LNCaP clone FGC (cell line): ENCODE results near the gene SLC43A3.

ENCODE experiments used
- DNase-seq: peaks from one replicate; pipeline ENCODE4 v3.0.0-alpha.2; 2011; ENCODE audit warnings: low read depth
- H3K4me3 ChIP-seq: 2 replicates; pipeline ENCODE4 v1.5.1; 2011; ENCODE audit warnings: mild to moderate bottlenecking, low read depth, low read length, control low read depth
- TF ChIP-seq, protein P1 (sequence below): IDR thresholded peaks from 2 replicates; pipeline ENCODE4 v1.5.1; 2012; ENCODE audit warnings: mild to moderate bottlenecking; ENCODE audit not compliant: control insufficient read depth, insufficient read depth; ENCODE audit errors: extremely low read depth

SLC43A3 gene

GRCh38 chr11:57397394-57397990 lies 29.4 kb downstream of the SLC43A3 start:
- no peak overlapping the region for H3K4me3 ChIP-seq
- DNase-seq: no peak
- TF ChIP-seq, protein P1, sequence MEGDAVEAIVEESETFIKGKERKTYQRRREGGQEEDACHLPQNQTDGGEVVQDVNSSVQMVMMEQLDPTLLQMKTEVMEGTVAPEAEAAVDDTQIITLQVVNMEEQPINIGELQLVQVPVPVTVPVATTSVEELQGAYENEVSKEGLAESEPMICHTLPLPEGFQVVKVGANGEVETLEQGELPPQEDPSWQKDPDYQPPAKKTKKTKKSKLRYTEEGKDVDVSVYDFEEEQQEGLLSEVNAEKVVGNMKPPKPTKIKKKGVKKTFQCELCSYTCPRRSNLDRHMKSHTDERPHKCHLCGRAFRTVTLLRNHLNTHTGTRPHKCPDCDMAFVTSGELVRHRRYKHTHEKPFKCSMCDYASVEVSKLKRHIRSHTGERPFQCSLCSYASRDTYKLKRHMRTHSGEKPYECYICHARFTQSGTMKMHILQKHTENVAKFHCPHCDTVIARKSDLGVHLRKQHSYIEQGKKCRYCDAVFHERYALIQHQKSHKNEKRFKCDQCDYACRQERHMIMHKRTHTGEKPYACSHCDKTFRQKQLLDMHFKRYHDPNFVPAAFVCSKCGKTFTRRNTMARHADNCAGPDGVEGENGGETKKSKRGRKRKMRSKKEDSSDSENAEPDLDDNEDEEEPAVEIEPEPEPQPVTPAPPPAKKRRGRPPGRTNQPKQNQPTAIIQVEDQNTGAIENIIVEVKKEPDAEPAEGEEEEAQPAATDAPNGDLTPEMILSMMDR: no peak

DNA sequence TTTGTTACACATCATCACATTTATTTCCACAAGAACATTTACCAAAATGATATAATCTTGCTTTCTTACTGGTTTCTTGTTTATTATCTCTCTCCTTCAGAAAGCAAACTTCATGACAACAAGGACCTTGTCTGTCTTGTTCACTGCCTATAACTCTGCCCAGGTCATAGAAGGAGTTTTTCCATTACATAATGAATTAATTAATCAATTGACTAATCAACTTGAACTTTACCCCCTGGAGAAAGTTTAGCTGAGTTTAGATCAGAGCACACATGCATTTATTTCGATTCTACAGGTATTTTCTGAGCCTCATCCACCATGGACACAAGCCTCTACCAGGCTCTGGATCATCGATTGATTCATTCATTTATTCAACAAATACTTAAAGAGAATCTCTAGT lies 30.2 kb downstream of the SLC43A3 start:
- TF ChIP-seq, protein P1: no peak
- H3K4me3 ChIP-seq: no peak overlapping the region
- no peak for DNase-seq

GRCh38 chr11:57395905-57396623 lies 30.9 kb downstream of the SLC43A3 start:
- H3K4me3 ChIP-seq: no peak overlapping the region
- DNase-seq: no peak
- TF ChIP-seq, protein P1: no peak

DNA sequence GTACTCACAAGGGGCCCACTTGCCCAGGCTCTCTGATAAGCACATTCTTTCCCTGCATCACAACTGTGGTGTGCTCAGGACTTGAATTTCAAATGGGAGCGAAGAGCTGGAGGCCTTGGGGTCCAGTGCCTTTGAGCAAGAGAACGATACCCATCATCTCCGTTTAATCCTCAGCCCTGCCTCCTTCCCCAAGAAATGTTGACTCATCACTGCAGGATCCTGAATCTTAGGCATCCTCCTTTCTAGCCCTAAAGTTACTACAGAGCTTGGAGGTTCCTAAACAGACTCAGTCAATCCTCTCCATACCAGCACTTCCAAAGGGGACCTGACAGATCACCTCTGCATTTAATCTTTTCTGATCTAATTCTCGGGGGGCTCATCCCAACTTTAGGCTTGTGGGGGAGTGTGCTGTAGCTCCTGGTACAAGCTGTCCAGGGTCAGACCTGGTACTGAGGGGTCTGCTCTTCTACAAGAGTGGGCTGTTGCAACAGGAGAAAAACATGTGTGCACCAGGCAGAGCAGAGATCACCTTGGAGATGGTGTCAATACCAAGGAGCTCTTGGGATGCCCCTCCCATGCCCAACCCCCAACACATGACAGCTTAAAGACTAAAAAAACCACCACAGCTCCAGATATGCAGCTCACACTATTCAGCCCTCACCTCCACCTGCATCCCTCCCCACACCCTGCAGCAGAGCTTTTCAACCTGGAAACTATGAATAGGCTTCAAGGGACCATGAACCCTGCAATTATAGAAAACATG lies 32.5 kb downstream of the SLC43A3 start:
- no peak overlapping the region for H3K4me3 ChIP-seq
- TF ChIP-seq, protein P1: no peak

GRCh38 chr11:57392763-57393105 lies 34.2 kb downstream of the SLC43A3 start:
- H3K4me3 ChIP-seq: no peak overlapping the region
- TF ChIP-seq, protein P1: no peak

More for the DNA sequence above, 32.5 kb downstream of the SLC43A3 start:
- DNase-seq: no peak

DNA sequence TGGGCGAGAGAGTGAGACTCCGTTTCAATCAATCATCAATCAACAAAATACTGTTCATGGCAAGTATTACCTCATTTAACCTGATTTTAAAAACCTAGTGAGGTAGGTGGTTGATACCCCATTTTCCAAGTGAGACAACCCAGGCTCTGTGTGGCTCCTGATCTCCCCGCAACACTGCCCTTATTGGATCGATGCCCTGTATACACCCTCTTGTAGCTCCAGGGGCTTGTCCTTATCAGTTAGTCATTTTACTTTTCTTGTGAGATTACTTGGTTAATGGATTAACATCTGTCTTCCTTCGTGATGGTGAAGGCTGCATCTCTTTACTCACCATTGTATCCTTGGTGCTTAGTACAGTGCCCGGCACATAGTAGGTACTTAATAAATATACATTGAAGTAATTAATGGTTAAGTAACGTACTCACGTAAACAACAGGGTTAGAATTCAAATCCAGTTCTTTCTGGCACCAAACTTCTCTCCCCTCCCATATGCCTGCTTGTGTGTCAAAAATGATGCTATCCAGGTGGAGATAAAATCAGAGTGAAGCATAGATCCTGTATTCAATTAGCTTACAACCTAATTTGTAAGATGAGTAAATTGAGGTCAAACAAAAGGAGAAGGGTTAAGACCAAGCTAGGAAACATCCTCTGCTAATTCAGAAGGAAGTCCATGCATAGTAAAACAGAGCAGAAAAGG lies 34.7 kb downstream of the SLC43A3 start:
- TF ChIP-seq, protein P1: no peak
- no peak overlapping the region for H3K4me3 ChIP-seq
- DNase-seq: no peak

More at GRCh38 chr11:57392763-57393105, 34.2 kb downstream of the SLC43A3 start:
- no peak for DNase-seq
